GM18502 (cell line): ENCODE data around the gene POLN.

ENCODE experiments used
- ATAC-seq: cut with Tn5 transposase; IDR thresholded peaks from one replicate; pipeline ENCODE4 v1.9.1; 2021; ENCODE audit warnings: mild to moderate bottlenecking; ENCODE audit not compliant: unreplicated experiment, poor library complexity

POLN gene

GRCh38 chr4:2064276-2064991 lies 177.5 kb downstream of the POLN start:
- no peak for ATAC-seq

GRCh38 chr4:2063557-2064275 lies 178.2 kb downstream of the POLN start:
- no peak for ATAC-seq

GRCh38 chr4:2062808-2063524 lies 179.0 kb downstream of the POLN start:
- ATAC-seq, result no peak

DNA sequence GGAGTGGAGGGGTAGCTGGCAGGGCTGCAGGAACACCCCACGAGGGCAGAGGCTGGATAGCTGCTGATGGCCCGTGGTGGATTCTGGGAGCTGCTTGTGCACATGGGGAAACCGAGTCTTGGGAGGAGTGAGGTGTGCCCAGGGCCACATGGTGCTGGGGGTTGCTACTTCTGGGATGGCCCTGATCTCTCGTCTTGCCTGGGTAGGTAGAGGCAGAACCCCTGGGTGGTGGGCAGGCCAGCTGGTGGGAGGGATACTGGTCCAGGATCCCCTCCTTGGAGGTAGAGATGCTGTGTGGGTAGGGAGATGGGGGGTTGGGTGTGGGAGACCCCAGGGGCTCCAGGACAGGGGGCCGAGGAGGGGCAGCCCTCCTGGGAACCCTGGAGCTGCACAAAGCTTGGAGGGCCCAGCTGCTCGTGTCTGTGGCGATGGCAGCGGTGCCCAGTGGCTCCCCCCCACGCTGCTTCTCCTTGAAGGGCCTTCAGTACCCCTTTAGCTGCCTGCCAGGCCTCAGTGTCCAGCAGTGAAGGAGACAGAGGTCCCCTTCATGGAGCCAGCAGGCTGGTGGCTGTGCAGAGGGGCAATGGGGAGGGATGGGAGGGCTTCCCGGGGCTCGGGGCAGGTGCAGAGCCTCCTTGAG lies 179.6 kb downstream of the POLN start:
- ATAC-seq, result no peak

GRCh38 chr4:2061186-2062131 lies 180.5 kb downstream of the POLN start:
- no peak for ATAC-seq

DNA sequence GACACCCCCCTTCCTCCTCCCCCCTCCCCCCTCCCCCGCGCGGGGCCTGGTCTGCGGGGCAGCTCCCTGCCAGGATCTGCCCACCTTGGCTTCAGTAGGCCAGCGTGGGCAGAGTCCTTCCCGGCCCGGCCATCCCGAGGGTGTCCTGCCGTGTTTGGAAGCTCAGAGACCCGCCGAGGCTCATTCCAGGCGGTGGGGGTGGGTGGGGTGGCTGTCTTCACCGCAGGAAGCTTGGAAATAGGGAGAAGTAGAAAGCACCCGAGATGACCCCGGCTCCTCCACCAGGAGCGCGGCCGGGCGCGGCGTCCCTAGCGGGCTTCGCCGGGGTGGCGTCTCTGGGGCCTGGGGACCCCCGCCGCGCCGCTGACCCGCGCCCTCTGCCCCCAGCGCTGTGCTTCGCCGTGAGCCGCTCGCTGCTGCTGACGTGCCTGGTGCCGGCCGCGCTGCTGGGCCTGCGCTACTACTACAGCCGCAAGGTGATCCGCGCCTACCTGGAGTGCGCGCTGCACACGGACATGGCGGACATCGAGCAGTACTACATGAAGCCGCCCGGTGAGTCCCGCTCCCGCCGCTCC lies 181.2 kb downstream of the POLN start:
- ATAC-seq, result no peak

DNA sequence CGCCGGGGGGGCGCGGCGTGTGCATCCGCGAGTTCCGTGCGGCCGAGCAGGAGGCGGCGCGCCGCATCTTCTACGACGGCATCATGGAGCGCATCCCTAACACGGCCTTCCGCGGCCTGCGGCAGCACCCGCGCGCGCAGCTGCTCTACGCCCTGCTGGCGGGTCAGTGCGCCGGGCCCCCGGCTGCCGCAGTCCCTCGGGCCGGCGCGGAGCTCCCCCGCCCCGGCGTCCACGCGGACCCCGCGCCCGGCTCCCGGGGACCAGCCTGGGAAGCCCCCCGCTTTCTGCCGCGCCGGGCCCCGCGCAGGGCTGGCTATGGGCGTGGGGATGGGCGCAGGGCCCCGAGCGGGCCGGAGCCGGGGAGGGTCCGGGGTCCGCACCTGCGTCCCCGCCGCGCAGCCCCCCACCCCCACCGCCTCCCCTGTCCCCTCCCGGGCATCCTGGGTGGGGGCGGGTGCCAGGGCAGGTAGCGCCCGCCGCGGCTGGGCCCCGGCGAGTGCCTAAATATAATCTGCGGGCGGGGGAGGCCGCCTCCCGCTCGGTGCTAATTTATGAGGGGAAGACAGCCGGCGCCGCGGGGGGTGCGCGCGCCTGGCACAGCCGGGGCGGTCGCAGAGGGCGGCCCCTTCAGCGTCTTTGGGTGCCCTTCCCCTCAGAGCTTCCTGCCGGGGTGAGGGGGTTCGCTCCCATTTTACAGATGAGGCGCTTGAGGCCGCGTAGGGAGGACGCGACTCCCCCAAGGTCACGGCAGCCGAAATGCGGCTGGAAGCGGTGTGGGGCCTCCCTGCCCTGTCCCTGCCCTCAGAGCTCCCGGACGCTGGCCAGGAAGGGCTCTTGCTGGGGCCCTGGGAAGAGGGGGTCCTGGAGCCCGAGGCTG lies 182.0 kb downstream of the POLN start:
- ATAC-seq, result no peak

GRCh38 chr4:2059046-2059725 lies 182.7 kb downstream of the POLN start, which contains the start of gene NAT8L:
TSS of gene NAT8L (plus strand) at chr4:2059327. CDS start at chr4:2059512, 185 bp downstream.
- ATAC-seq, result no peak

DNA sequence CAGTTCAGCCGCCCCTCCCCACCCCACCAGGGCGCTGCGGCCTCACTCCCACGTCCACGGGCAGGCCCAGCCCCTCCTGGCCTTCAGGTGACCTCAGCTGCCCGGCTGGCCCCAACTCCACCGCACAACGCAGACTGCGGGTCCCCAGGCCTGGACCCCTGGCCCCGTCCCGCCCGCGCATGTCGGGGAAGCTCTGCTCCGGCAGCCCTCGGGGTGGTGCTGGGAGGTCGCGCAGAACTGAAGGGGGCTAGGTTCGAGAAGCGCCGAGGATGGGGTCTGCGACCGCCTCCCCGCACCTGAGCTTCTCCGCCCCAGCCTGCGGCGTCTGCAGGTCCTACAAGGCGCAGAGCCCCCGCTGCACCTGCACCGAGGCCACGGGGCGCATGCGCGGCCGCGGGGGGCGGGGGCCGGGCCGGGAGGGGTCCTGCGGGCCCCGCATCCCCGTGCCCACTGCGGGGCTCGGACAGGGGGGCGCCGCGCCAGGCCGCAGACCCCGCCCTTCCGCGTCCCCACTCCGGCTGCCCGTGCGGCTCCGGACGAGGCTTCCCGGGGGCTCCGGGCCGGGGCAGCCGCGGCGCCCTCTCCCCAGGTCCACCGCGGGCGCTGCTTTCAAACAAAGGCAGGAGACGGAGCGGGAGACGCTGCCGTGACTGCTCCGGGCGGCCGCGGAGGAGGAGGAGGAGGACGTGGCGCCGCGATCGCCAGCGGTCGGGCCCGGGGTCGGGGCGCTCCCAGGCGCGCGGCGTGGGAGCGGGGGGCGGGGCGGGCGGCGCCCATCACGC lies 183.5 kb downstream of the POLN start:
- ATAC-seq, result no peak

GRCh38 chr4:2057382-2058065 lies 184.4 kb downstream of the POLN start:
- ATAC-seq, result no peak

DNA sequence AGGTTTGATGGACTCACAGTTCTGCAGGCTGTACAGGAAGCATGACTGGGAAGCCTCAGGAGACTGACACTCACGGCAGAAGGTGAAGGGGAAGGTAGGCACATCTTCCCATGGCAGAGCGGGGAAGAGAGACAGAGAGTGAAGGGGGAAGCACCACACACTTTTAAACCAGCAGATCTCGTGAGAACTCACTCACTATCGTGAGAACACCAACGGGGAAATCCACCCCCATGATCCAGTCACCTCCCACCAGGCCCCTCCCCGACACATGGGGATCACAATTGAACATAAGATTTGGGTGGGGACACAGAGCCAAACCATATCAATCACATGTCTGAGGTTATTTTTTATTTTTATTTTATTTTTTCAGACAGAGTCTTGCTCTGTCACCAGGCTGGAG lies 187.7 kb downstream of the POLN start:
- ATAC-seq, result no peak

DNA sequence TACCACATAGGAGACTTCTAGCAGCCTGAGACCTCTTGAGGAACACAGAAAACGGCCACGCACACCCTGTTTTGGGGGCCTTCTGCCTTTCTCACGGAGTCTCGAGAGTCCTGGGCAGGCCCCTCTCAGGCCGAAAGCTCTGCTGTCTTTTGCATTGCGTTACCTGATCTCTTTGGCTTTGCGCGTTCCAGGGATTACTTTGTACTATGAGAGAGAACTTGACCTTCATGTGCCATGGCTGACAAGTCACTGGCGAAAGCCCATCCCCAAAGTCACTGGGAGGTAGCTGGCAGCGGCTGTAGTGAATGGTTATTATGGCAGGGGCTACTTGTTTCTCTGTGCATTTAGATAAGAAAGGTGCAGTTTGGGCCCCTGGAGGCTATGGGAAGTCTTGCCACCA lies 190.8 kb downstream of the POLN start:
- no peak for ATAC-seq

DNA sequence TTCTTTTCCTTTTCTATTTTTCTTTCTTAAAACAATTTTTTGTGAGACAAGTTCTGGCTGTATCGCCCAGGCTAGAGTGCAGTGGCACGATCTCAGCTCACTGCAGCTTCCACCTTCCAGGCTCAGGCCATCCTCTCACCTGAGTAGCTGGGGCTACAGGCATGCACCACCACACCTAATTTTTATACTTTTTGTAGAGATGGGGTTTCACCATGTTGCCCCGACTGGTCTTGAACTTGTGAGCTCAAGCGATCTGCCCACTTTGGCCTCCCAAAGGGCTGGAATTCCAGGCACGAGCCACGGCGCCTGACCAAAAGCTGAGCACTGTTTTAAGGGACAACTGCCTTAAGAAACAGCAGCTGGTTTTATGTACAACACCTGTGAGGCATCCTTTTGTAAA lies 192.1 kb downstream of the POLN start:
- ATAC-seq, result no peak

GRCh38 chr4:2049381-2049780 lies 192.5 kb downstream of the POLN start:
- ATAC-seq, result no peak

- ATAC-seq, result no peak
Observed at GRCh38 chr4:2048831-2049230, 193.1 kb downstream of the POLN start.

DNA sequence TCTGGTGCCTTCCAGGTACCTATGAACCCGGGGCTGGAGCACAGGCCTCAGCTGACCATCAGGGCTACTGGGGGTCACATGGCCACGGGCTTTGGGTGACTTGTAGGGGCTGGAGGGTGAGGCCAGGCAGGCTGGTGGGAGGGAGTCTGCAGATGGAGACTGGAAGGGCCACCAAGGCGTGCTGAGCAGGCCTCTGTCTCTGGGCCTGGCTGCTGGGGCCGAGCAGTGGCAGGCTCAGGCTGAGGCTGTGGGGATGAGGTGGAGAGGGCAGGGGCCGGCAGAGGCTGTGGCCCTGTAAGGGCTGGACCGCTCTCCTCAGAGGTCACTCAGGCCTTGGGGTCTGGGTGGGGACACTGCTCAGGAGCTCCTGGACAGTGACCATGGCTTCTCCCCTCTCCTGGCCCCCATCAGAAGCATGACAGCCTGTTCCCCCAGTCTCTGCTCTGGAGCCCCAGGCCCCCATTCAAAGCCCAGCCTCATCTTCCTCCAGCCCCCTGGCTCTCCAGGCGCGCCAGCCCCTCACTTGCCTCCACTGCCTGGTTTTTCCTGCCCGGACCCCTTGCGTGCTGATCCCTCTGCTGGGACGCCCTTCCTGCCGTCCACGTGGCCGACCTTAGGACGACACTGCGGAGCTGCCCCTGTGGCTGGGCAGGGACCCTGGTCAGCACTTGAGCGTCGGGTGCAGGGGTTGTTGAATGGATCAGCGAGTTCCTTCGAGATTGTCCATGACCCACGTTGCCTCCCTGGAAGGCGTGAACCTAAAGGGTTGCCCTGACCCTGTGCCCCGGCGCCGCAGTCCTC lies 193.9 kb downstream of the POLN start:
- ATAC-seq, result no peak
